Measurements from ENCODE around the gene EGFL8.

The EGFL8 gene

GRCh38 chr6:32177183-32177787 is 12.9 kb downstream of the EGFL8 start:
- Histone ChIP-seq H3K36me3 (ENCODE audit: insufficient read depth, low read length) (no peaks in the 10 kb centered on the region), H4K20me1 (ENCODE audit: insufficient read depth, low read length, poor library complexity, severe bottlenecking) (no peaks in the 10 kb centered on the region), H3K4me1 (ENCODE audit: insufficient read depth, low read length, poor library complexity, severe bottlenecking) (peaks cover 47% of the 10 kb centered on the region), H3K4me2 (ENCODE audit: low read depth, low read length, poor library complexity, severe bottlenecking) (peak overlapping the region; percentile 88), H3K27me3 (ENCODE audit: insufficient read depth, low read length, poor library complexity, severe bottlenecking) (no peaks in the 10 kb centered on the region), H3K9me2 (replicated peaks; ENCODE audit: low read depth, low read length) (no peaks in the 10 kb centered on the region), H2AFZ (ENCODE audit: low read length) (peak overlapping the region; percentile 81), H3K4me3 (ENCODE audit: low read length, poor library complexity, severe bottlenecking) (peak overlapping the region; percentile 88), H3F3A (ENCODE audit: low read depth) (peaks cover 4% of the 10 kb centered on the region; the same call in 1 of the 2 replicates), H3K9me3 (ENCODE audit: insufficient read depth, low read depth, low read length) (no peaks in the 10 kb centered on the region), H3K9ac (ENCODE audit: low read depth, low read length, poor library complexity, severe bottlenecking) (peak overlapping the region; percentile 98), H3K79me2 (ENCODE audit: insufficient read depth, low read length) (peaks cover 64% of the 10 kb centered on the region)
- no peak for TF ChIP-seq CTCF (conservative IDR thresholded peaks at IDR 0.05; ENCODE audit: low read length)
- TF ChIP-seq EZH2phosphoT487 (IDR thresholded peaks at IDR 0.05; ENCODE audit: borderline replicate concordance): no peak

- Histone ChIP-seq H3F3A (ENCODE audit: low read depth) (peaks cover 4% of the 10 kb centered on the region; the same call in 1 of the 2 replicates), H2AFZ (ENCODE audit: low read length) (peak within 1 kb of the TSS; percentile 81), H3K4me1 (ENCODE audit: insufficient read depth, low read length, poor library complexity, severe bottlenecking) (peaks cover 44% of the 10 kb centered on the region), H3K9me2 (replicated peaks; ENCODE audit: low read depth, low read length) (no peaks in the 10 kb centered on the region), H3K79me2 (ENCODE audit: insufficient read depth, low read length) (peaks cover 64% of the 10 kb centered on the region), H4K20me1 (ENCODE audit: insufficient read depth, low read length, poor library complexity, severe bottlenecking) (no peaks in the 10 kb centered on the region), H3K9me3 (ENCODE audit: insufficient read depth, low read depth, low read length) (no peaks in the 10 kb centered on the region), H3K9ac (ENCODE audit: low read depth, low read length, poor library complexity, severe bottlenecking) (peak within 1 kb of the TSS; percentile 98), H3K4me2 (ENCODE audit: low read depth, low read length, poor library complexity, severe bottlenecking) (peak within 1 kb of the TSS; percentile 90), H3K27me3 (ENCODE audit: insufficient read depth, low read length, poor library complexity, severe bottlenecking) (no peaks in the 10 kb centered on the region), H3K4me3 (ENCODE audit: low read length, poor library complexity, severe bottlenecking) (peak within 1 kb of the TSS; percentile 88), H3K36me3 (ENCODE audit: insufficient read depth, low read length) (peaks cover 4% of the 10 kb centered on the region; the same call in 1 of the 2 replicates)
- TF ChIP-seq EZH2phosphoT487 (IDR thresholded peaks at IDR 0.05; ENCODE audit: borderline replicate concordance): no peak
- TF ChIP-seq CTCF (conservative IDR thresholded peaks at IDR 0.05; ENCODE audit: low read length): no peak
Measured at GRCh38 chr6:32177788-32178546, 13.6 kb downstream of the EGFL8 start, which contains the start of gene RNF5. TSS of gene RNF5 (plus strand) at chr6:32178405. CDS start at chr6:32178512, 107 bp downstream.

- TF ChIP-seq CTCF (conservative IDR thresholded peaks at IDR 0.05; ENCODE audit: low read length) (no peak), EZH2phosphoT487 (IDR thresholded peaks at IDR 0.05; ENCODE audit: borderline replicate concordance) (no peak)
- H2AFZ ChIP-seq (ENCODE audit: low read length): 0 out of 2 replicates have a peak overlapping the region, but pooled peaks have one; percentile 32
Measured at GRCh38 chr6:32178547-32179440, 14.4 kb downstream of the EGFL8 start.

More at GRCh38 chr6:32178547-32179440, 14.4 kb downstream of the EGFL8 start:
- Histone ChIP-seq H3K9ac (ENCODE audit: low read depth, low read length, poor library complexity, severe bottlenecking) (peak overlapping the region; percentile 93), H3K36me3 (ENCODE audit: insufficient read depth, low read length) (peaks cover 12% of the 10 kb centered on the region; the same call in 1 of the 2 replicates), H3K4me1 (ENCODE audit: insufficient read depth, low read length, poor library complexity, severe bottlenecking) (peaks cover 37% of the 10 kb centered on the region), H3K4me2 (ENCODE audit: low read depth, low read length, poor library complexity, severe bottlenecking) (peak overlapping the region; percentile 90), H3K9me2 (replicated peaks; ENCODE audit: low read depth, low read length) (no peaks in the 10 kb centered on the region), H3F3A (ENCODE audit: low read depth) (peaks cover 4% of the 10 kb centered on the region; the same call in 1 of the 2 replicates), H3K4me3 (ENCODE audit: low read length, poor library complexity, severe bottlenecking) (peak overlapping the region; percentile 88), H3K79me2 (ENCODE audit: insufficient read depth, low read length) (peaks cover 60% of the 10 kb centered on the region), H4K20me1 (ENCODE audit: insufficient read depth, low read length, poor library complexity, severe bottlenecking) (no peaks in the 10 kb centered on the region), H3K9me3 (ENCODE audit: insufficient read depth, low read depth, low read length) (no peaks in the 10 kb centered on the region), H3K27me3 (ENCODE audit: insufficient read depth, low read length, poor library complexity, severe bottlenecking) (no peaks in the 10 kb centered on the region)

All from Loucy (cell line).